Motor neuron (in vitro differentiated cells): Measurements from ENCODE around the gene PRKCB. TPM values are rescaled to one million over a fixed set of nuclear protein-coding genes. Genes with fewer than 3 reads are reported as not detected.

Source experiments
- ATAC-seq, 8 experiments: fragments of 200-7000 bp; cut with Tn5 transposase; replicated peaks in 6 of 8; 2 replicates each; pipeline ENCODE4 v1.8.0; 2021; ENCODE audit warnings: mild to moderate bottlenecking in 8 of 8, moderate library complexity in 8 of 8
- H3K27ac ChIP-seq, 2 donors: fragments of 250-450 bp; sonication (Bioruptor Pico); 2 replicates each; pipeline ENCODE4 v1.9.0; 2021; ENCODE audit warnings: antibody characterized with exemption in 2 of 2, mild to moderate bottlenecking in 2 of 2, moderate library complexity in 1 of 2
- H3K4me1 ChIP-seq, 2 donors: fragments of 250-450 bp; sonication (Bioruptor Pico); replicated peaks in 1 of 2; 2 replicates each; pipeline ENCODE4 v1.6.1; 2021; ENCODE audit warnings: antibody characterized with exemption in 2 of 2, mild to moderate bottlenecking in 2 of 2, moderate library complexity in 1 of 2
- H3K4me3 ChIP-seq, 5 donors: fragments of 250-450 bp; sonication (Bioruptor Pico); 2 replicates each; pipeline ENCODE4 v1.9.0; 2021; ENCODE audit warnings: antibody characterized with exemption in 5 of 5, mild to moderate bottlenecking in 5 of 5, moderate library complexity in 4 of 5
- WGBS, 10 experiments: fragments of 450-650 bp; shearing (Covaris generic); methylation state at CpG; one replicate each; pipeline ENCODE4 v1.0.0; 2022; 5-methylcytosine and 5-hydroxymethylcytosine counted together
- in situ Hi-C, 9 experiments: fragments of 400-800 bp; cut with MboI; loops; one replicate each; pipeline ENCODE4 v1.15.0; 2021; ENCODE audit warnings: low sequenced_read_pairs in 9 of 9, low pct_unique_long_range_greater_than_20kb in 2 of 9; ENCODE audit not compliant: unreplicated experiment in 9 of 9
- total RNA-seq, 8 experiments: library from RNA; unstranded; fragments of 300-600 nt; gene quantifications; 2 replicates each; pipeline versions ENCODE4 v1.2.3 to v1.2.4, GENCODE V29; 2022

PRKCB gene
- total RNA-seq, 8 experiments from 2014 or later = 0.10 to 21.0 (median 4.8) TPM

GRCh38 chr16:23976524-23976923 is 140.7 kb downstream of the PRKCB start:
- H3K4me1 ChIP-seq = no peaks in the 10 kb centered on the region
- in situ Hi-C loops = no loop called here
- ATAC-seq = no peak
- no peak overlapping the region for H3K27ac ChIP-seq
- WGBS, 10 experiments = 8 to 83% (median 44%) methylated on average over 1 to 2 of the region's 3 CpGs; no CpG with 5 or more reads in 6 of the 10 experiments
- no peak overlapping the region for H3K4me3 ChIP-seq

DNA sequence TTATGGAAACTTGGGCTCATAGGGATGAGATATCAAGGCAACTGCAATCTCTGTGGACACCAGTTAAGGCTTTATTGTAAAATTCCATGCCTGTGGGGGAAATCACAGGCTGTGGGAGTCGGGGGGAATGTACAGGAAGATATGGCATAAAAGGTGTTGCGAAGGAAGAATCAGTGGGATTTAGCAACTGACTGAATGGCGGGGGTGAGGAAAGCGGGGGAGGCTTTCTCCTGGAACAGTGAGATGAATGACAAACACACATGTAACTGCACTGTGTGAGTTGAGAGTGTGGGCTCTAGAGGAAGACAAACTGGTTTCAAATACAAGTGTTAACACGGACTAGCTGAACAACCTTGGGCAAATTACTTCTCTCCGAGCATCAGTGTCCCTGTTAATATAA is 143.7 kb downstream of the PRKCB start:
- Histone ChIP-seq H3K27ac (no peak overlapping the region), H3K4me3 (no peak overlapping the region), H3K4me1 (no peaks in the 10 kb centered on the region)
- in situ Hi-C loops = no loop called here
- ATAC-seq = no peak
- 0 to 100% (median 82%) methylated on average over 1 to 6 of the region's 6 CpGs; no CpG with 5 or more reads in 1 of the 10 experiments for WGBS, 10 experiments

GRCh38 chr16:23979982-23980381 is 144.2 kb downstream of the PRKCB start:
- Histone ChIP-seq H3K4me1 (no peaks in the 10 kb centered on the region), H3K4me3 (no peak overlapping the region), H3K27ac (no peak overlapping the region)
- ATAC-seq = no peak
- WGBS, 10 experiments = 0 to 100% (median 65%) methylated on average over 1 to 4 of the region's 4 CpGs; no CpG with 5 or more reads in 3 of the 10 experiments
- in situ Hi-C loops = no loop called here

GRCh38 chr16:23981429-23982399 is 145.9 kb downstream of the PRKCB start:
- in situ Hi-C loops = no loop called here
- ATAC-seq = no peak

GRCh38 chr16:23986455-23986854 is 150.7 kb downstream of the PRKCB start:
- H3K4me1 ChIP-seq = no peaks in the 10 kb centered on the region
- ATAC-seq = no peak
- no peak overlapping the region for H3K27ac ChIP-seq
- in situ Hi-C loops = no loop called here
- no peak overlapping the region for H3K4me3 ChIP-seq
- WGBS, 10 experiments = 0 to 83% (median 71%) methylated on average over 1 to 2 of the region's 2 CpGs; no CpG with 5 or more reads in 3 of the 10 experiments

More at GRCh38 chr16:23981429-23982399, 145.9 kb downstream of the PRKCB start:
- H3K4me3 ChIP-seq = no peak overlapping the region
- 12 to 100% (median 80%) methylated on average over 1 to 2 of the region's 4 CpGs; no CpG with 5 or more reads in 7 of the 10 experiments for WGBS, 10 experiments
- H3K27ac ChIP-seq = no peak overlapping the region
- H3K4me1 ChIP-seq = no peaks in the 10 kb centered on the region

GRCh38 chr16:23987443-23987842 is 151.7 kb downstream of the PRKCB start:
- in situ Hi-C loops = no loop called here
- Histone ChIP-seq H3K4me1 (no peaks in the 10 kb centered on the region), H3K27ac (no peak overlapping the region), H3K4me3 (no peak overlapping the region)
- ATAC-seq = no peak
- WGBS, 10 experiments = 14 to 100% (median 76%) methylated on average over 2 of the region's 2 CpGs; no CpG with 5 or more reads in 3 of the 10 experiments

DNA sequence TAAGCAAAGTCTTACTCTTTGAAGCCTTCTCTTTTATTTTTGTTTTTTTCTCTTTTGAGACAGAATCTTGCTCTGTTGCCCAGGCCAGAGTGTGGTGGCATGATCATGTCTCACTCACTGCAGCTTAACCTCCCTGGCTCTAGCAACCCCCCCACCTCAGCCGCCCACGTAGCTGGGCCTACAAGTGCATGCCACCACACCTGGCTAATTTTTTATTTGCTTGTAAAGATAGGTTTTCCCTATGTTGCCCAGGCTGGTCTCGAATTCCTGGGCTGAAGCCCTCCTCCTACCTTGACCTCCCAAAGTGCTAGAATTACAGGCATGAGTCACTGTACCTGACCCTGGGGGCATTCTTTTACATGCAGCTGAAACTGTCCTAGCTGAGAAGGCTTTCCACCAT is 154.7 kb downstream of the PRKCB start:
- no peak overlapping the region for H3K4me3 ChIP-seq
- WGBS, 10 experiments = 20 to 90% (median 71%) methylated on average over 1 to 3 of the region's 3 CpGs; no CpG with 5 or more reads in 4 of the 10 experiments
- ATAC-seq = no peak
- in situ Hi-C loops = no loop called here
- H3K4me1 ChIP-seq = no peaks in the 10 kb centered on the region
- H3K27ac ChIP-seq = no peak overlapping the region

GRCh38 chr16:23991066-23991465 is 155.3 kb downstream of the PRKCB start:
- peak in 1 of 8 experiments; percentile 38 for ATAC-seq
- Histone ChIP-seq H3K27ac (no peak overlapping the region), H3K4me1 (no peaks in the 10 kb centered on the region), H3K4me3 (no peak overlapping the region)
- in situ Hi-C loops = no loop called here

GRCh38 chr16:23994615-23995014 is 158.8 kb downstream of the PRKCB start:
- in situ Hi-C loops = no loop called here
- ATAC-seq = no peak
- 44 to 80% (median 50%) methylated on average over 1 of the region's 1 CpG; no CpG with 5 or more reads in 5 of the 10 experiments for WGBS, 10 experiments

DNA sequence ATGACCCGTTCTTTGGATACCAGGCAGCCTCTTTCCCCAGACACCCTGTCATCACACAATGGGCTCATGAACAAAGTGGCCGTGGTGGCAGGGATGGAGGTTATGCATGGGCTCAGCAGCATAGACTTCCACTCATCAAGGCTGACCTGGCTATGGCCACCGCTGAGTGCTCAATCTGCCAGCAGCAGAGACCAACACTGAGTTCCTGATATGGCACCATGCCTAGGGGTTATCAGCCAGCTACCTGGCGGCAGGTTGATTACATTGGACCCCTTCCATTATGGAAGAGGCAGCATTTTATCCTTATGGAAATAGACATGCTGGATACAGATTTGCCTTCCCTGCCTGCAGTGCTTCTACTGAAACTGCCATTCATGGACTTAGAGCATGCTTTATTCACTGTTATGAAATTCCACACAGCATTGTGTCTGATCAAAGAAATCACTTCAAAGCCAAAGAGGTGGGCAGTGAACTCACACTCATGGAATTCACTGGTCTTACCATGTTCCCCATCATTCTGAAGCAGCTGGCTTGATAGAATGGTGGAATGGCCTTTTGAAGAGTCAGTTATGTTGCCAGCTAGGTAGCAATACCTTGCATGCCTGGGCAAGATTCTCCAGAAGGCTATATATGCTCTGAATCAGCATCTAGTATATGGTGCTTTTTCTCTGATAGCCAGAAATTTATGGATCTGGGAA is 160.6 kb downstream of the PRKCB start:
- no peak for ATAC-seq
- Histone ChIP-seq H3K27ac (no peak overlapping the region), H3K4me1 (no peaks in the 10 kb centered on the region), H3K4me3 (no peak overlapping the region)
- WGBS, 10 experiments = 0 to 100% (median 75%) methylated on average over 1 to 4 of the region's 4 CpGs; no CpG with 5 or more reads in 2 of the 10 experiments
- in situ Hi-C loops = no loop called here

More at GRCh38 chr16:23994615-23995014, 158.8 kb downstream of the PRKCB start:
- no peak overlapping the region for H3K4me3 ChIP-seq
- H3K4me1 ChIP-seq = no peaks in the 10 kb centered on the region
- no peak overlapping the region for H3K27ac ChIP-seq

DNA sequence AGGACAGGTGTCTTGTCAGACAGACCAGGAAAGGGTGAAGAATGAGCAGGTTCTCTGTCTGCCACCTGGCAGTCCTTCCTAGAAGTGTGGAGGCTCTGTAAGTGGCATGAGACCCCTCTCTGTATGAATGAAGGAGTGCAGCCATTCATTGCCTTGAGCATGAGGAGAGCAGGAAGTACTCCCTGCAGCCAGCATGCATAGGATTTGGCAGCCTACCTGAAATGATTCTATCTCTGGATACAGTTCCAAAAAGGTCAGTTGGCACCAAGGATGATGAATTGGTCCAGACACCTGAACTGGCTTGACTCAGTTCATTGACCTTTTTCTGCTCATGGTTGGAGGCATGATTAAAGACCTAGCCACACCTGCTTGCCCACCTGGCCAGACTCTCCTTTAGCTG is 163.0 kb downstream of the PRKCB start:
- Histone ChIP-seq H3K4me3 (no peak overlapping the region), H3K27ac (no peak overlapping the region), H3K4me1 (no peaks in the 10 kb centered on the region)
- no peak for ATAC-seq
- in situ Hi-C loops = no loop called here

- ATAC-seq = no peak
- WGBS, 10 experiments = 11 to 86% (median 18%) methylated on average over 1 to 4 of the region's 4 CpGs; no CpG with 5 or more reads in 6 of the 10 experiments
- no peak overlapping the region for H3K4me3 ChIP-seq
- in situ Hi-C loops = loop anchor here in 5 of 9 experiments (25.0 kb wide), 2 partner anchors 187 to 262 kb away; no protein-coding TSS in a partner anchor
- H3K4me1 ChIP-seq = no peaks in the 10 kb centered on the region
- no peak overlapping the region for H3K27ac ChIP-seq
Observed at GRCh38 chr16:23999663-24000062, 163.9 kb downstream of the PRKCB start.

DNA sequence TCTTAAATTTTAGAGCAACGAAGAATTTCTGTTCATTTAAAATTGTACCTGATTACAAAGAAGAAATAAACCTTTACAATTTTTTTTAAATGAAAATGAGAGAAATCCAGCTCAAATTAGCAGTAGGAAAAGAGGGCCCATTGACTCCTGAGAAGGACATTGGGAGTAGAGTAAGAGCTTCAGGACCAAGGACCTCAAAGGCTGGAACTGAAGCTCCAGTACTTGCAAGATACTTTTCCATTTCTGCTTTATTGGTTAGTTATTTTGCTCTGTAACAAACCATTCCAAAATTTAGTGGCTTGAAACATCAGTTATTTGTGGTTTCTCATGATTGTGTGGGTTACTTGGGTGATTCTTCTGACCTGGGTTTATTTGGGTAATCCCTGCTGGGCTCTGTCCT is 165.9 kb downstream of the PRKCB start:
- Histone ChIP-seq H3K27ac (no peak overlapping the region), H3K4me1 (no peaks in the 10 kb centered on the region), H3K4me3 (no peak overlapping the region)
- WGBS, 10 experiments = 0 to 100% (median 43%) methylated on average over 1 of the region's 1 CpG; no CpG with 5 or more reads in 1 of the 10 experiments
- in situ Hi-C loops = loop anchor here in 5 of 9 experiments (25.0 kb wide), 2 partner anchors 189 to 264 kb away; no protein-coding TSS in a partner anchor
- ATAC-seq = no peak
